ENCODE measurements around the gene WDR4.

DNA sequence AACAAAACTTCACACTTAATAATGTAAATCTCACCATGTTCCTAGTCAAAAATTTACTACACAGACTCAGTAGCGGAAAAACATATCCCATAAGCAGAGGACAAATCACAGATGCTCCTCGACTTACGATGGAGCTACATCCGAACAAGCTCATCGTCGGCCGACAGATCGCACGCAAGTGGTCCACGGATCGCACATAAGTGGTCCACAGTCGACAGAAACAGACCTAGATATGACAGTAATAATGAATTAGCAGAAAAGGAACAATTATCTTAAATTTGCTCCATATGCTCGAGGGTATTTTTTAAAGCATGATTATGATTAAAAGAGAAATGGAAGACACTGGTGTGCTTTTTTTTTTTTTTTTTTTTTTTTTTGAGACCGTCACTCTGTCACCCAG is 36.3 kb downstream of the WDR4 start:
- TF ChIP-seq POLR2A (IDR thresholded peaks at IDR 0.05) = no peak
- TF ChIP-seq, protein P1, sequence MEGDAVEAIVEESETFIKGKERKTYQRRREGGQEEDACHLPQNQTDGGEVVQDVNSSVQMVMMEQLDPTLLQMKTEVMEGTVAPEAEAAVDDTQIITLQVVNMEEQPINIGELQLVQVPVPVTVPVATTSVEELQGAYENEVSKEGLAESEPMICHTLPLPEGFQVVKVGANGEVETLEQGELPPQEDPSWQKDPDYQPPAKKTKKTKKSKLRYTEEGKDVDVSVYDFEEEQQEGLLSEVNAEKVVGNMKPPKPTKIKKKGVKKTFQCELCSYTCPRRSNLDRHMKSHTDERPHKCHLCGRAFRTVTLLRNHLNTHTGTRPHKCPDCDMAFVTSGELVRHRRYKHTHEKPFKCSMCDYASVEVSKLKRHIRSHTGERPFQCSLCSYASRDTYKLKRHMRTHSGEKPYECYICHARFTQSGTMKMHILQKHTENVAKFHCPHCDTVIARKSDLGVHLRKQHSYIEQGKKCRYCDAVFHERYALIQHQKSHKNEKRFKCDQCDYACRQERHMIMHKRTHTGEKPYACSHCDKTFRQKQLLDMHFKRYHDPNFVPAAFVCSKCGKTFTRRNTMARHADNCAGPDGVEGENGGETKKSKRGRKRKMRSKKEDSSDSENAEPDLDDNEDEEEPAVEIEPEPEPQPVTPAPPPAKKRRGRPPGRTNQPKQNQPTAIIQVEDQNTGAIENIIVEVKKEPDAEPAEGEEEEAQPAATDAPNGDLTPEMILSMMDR (IDR thresholded peaks at IDR 0.05) = no peak
